SK-N-SH treated with all-trans-retinoic acid at 6 μM for 48 hours (cell line): ENCODE measurements around the gene TFF3.

Source experiments
- ATAC-seq: fragments of 200-7000 bp; cut with Tn5 transposase; 3 replicates; pipeline ENCODE4 v1.9.1; 2020; ENCODE audit warnings: mild to moderate bottlenecking, moderate library complexity
- ARNTL ChIP-seq: fragments of 450-650 bp; formaldehyde crosslinking; IDR thresholded peaks from 2 replicates; pipeline ENCODE4 v1.5.0; 2020; ENCODE audit warnings: low read depth, mild to moderate bottlenecking, moderate library complexity, borderline replicate concordance
- BACH2 ChIP-seq: fragments of 250-450 bp; sonication (Bioruptor Pico); IDR thresholded peaks from 2 replicates; pipeline ENCODE4 v1.9.0; 2021; ENCODE audit warnings: mild to moderate bottlenecking, borderline replicate concordance
- CSDC2 ChIP-seq: fragments of 250-450 bp; sonication (Bioruptor Pico); IDR thresholded peaks from 2 replicates; pipeline ENCODE4 v1.5.0; 2020; ENCODE audit warnings: mild to moderate bottlenecking, moderate library complexity
- CSRNP3 ChIP-seq: fragments of 250-450 bp; sonication (Bioruptor Pico); IDR thresholded peaks from 2 replicates; pipeline ENCODE4 v1.5.1; 2021; ENCODE audit warnings: mild to moderate bottlenecking, moderate library complexity
- ESRRG ChIP-seq: fragments of 250-450 bp; sonication (Bioruptor Pico); IDR thresholded peaks from 2 replicates; pipeline ENCODE4 v1.6.1; 2021; ENCODE audit warnings: mild to moderate bottlenecking
- GLIS3 ChIP-seq: fragments of 250-450 bp; sonication (Bioruptor Pico); IDR thresholded peaks from 2 replicates; pipeline ENCODE4 v1.5.0; 2020; ENCODE audit warnings: mild to moderate bottlenecking, moderate library complexity
- ISL1 ChIP-seq: fragments of 250-450 bp; sonication (Bioruptor Pico); IDR thresholded peaks from 2 replicates; pipeline ENCODE4 v2.1.2; 2022; ENCODE audit warnings: mild to moderate bottlenecking, moderate library complexity
- PATZ1 ChIP-seq: fragments of 250-450 bp; sonication (Bioruptor Pico); IDR thresholded peaks from 2 replicates; pipeline ENCODE4 v1.8.0; 2020; ENCODE audit warnings: mild to moderate bottlenecking, moderate library complexity, borderline replicate concordance
- PPARA ChIP-seq: fragments of 250-450 bp; sonication (Bioruptor Pico); IDR thresholded peaks from 2 replicates; pipeline ENCODE4 v1.5.0; 2020; ENCODE audit warnings: mild to moderate bottlenecking, borderline replicate concordance
- RARB ChIP-seq: fragments of 250-450 bp; sonication (Bioruptor Pico); IDR thresholded peaks from 2 replicates; pipeline ENCODE4 v1.8.0; 2021; ENCODE audit warnings: mild to moderate bottlenecking, moderate library complexity
- SNAI2 ChIP-seq: fragments of 250-450 bp; sonication (Bioruptor Pico); IDR thresholded peaks from 2 replicates; pipeline ENCODE4 v1.5.0; 2020; ENCODE audit warnings: mild to moderate bottlenecking, moderate library complexity
- TCF4 ChIP-seq: fragments of 250-450 bp; sonication (Bioruptor Pico); IDR thresholded peaks from 2 replicates; pipeline ENCODE4 v1.8.0; 2021; ENCODE audit warnings: mild to moderate bottlenecking, moderate library complexity, borderline replicate concordance
- ZC3H10 ChIP-seq: fragments of 250-450 bp; sonication (Bioruptor Pico); IDR thresholded peaks from 2 replicates; pipeline ENCODE4 v1.5.1; 2021; ENCODE audit warnings: mild to moderate bottlenecking, moderate library complexity
- ZFP3 ChIP-seq: fragments of 250-450 bp; sonication (Bioruptor Pico); IDR thresholded peaks from 2 replicates; pipeline ENCODE4 v1.5.0; 2020; ENCODE audit warnings: mild to moderate bottlenecking, moderate library complexity
- ZFP30 ChIP-seq: fragments of 450-650 bp; formaldehyde crosslinking; IDR thresholded peaks from 2 replicates; pipeline ENCODE4 v1.5.0; 2022; ENCODE audit warnings: mild to moderate bottlenecking, moderate library complexity
- ZNF565 ChIP-seq: fragments of 450-650 bp; formaldehyde crosslinking; conservative IDR thresholded peaks from 2 replicates; pipeline ENCODE4 v1.5.0; 2020; ENCODE audit warnings: low read depth, mild to moderate bottlenecking, moderate library complexity
- ZNF70 ChIP-seq: fragments of 450-650 bp; formaldehyde crosslinking; IDR thresholded peaks from 2 replicates; pipeline ENCODE4 v1.5.0; 2020; ENCODE audit warnings: mild to moderate bottlenecking, moderate library complexity
- ZNF8 ChIP-seq: fragments of 450-650 bp; formaldehyde crosslinking; IDR thresholded peaks from 2 replicates; pipeline ENCODE4 v1.5.0; 2020; ENCODE audit warnings: mild to moderate bottlenecking, moderate library complexity
- TF ChIP-seq, protein P1 (sequence below): fragments of 250-450 bp; sonication (Bioruptor Pico); IDR thresholded peaks from 2 replicates; pipeline ENCODE4 v1.5.1; 2020; ENCODE audit warnings: low read depth, mild to moderate bottlenecking, moderate library complexity
- TF ChIP-seq, protein P2 (sequence below): fragments of 250-450 bp; sonication (Bioruptor Pico); IDR thresholded peaks from 2 replicates; pipeline ENCODE4 v1.5.0; 2020; ENCODE audit warnings: mild to moderate bottlenecking, moderate library complexity

TFF3 gene

DNA sequence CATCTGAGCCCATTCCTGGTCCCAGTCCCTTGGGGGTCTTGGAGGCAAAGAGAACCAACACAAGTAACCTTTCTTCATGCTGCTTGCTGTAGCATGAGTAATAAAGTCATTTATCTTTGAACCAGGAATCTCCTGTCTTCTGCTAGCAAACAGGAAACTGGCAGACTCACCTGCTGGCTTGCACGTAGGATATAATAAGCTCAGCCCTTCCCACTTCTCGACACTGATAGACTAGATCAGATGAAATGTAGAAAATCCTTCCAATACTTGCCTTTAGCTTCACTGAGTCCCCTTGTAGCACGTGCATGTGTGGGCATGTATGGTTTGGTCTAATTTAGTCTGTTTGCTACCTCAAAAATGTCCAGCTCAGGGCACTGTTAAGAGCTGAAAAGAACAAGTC lies 42.1 kb upstream of the TFF3 start:
- ATAC-seq: no peak

DNA sequence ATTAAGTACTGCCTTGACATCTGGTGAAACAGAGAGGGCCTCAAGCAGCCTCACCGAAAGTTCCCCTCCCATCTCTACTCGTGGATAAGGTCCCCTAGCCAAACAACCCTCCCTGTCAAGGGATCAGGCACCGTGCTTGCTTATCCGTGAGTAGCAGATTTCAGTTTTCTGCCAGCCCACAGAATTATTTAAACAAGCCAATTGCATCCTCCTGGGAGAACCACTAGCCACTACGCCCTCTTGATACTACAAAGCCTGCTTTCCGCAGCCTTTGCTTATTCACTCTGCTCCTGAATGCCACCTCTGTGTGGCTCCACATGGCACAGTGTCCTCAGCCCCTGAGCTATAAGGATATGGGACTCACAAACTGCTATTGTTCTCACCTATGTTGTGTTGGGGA lies 41.4 kb upstream of the TFF3 start:
- TF ChIP-seq BACH2 (CRISPR knock-in tag): no peak
- no peak for TF ChIP-seq ZFP3 (CRISPR knock-in tag)
- no peak for TF ChIP-seq SNAI2
- TF ChIP-seq ZNF8 (CRISPR knock-in tag): no peak
- no peak for TF ChIP-seq PPARA (CRISPR knock-in tag)
- no peak for TF ChIP-seq GLIS3
- TF ChIP-seq PATZ1: no peak
- TF ChIP-seq ESRRG (CRISPR knock-in tag): no peak
- TF ChIP-seq, protein P1, sequence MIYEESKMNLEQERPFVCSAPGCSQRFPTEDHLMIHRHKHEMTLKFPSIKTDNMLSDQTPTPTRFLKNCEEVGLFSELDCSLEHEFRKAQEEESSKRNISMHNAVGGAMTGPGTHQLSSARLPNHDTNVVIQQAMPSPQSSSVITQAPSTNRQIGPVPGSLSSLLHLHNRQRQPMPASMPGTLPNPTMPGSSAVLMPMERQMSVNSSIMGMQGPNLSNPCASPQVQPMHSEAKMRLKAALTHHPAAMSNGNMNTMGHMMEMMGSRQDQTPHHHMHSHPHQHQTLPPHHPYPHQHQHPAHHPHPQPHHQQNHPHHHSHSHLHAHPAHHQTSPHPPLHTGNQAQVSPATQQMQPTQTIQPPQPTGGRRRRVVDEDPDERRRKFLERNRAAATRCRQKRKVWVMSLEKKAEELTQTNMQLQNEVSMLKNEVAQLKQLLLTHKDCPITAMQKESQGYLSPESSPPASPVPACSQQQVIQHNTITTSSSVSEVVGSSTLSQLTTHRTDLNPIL (CRISPR knock-in tag): no peak
- TF ChIP-seq RARB (CRISPR knock-in tag): no peak
- ATAC-seq: no peak

More for the DNA sequence above, 42.1 kb upstream of the TFF3 start:
- TF ChIP-seq ARNTL (CRISPR knock-in tag) (no peak), ZNF565 (CRISPR knock-in tag) (no peak), ZC3H10 (CRISPR knock-in tag) (no peak), GLIS3 (no peak), TCF4 (no peak), CSRNP3 (CRISPR knock-in tag) (no peak)

DNA sequence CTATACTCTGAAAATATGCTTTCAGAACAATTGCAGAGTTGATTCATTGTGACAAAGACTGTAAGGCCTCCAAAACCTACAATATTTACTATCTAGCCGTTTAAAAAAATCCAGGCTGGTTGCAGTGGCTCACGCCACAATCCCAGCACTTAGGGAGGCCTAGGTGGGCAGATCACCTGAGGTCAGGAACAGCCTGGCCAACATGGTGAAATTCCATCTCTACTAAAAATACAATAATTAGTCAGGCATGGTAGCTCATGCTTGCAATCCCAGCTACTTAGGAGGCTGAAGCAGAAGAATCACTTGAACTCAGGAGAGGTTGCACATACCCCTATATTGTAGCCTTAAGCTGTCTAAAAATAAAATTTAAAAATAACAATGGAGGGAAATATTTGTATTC lies 40.8 kb upstream of the TFF3 start:
- ATAC-seq: no peak
- TF ChIP-seq RARB (CRISPR knock-in tag) (no peak), BACH2 (CRISPR knock-in tag) (no peak), ZNF70 (no peak), CSDC2 (no peak)

GRCh38 chr21:42353623-42354022 lies 38.4 kb upstream of the TFF3 start:
- TF ChIP-seq ZNF70 (no peak), ZFP30 (no peak), CSDC2 (no peak), ZFP3 (CRISPR knock-in tag) (no peak), CSRNP3 (CRISPR knock-in tag) (no peak), ARNTL (CRISPR knock-in tag) (no peak), ZNF565 (CRISPR knock-in tag) (no peak), SNAI2 (no peak), TCF4 (no peak), ESRRG (CRISPR knock-in tag) (no peak), ZNF8 (CRISPR knock-in tag) (no peak), RARB (CRISPR knock-in tag) (no peak), PATZ1 (no peak), PPARA (CRISPR knock-in tag) (no peak), ISL1 (no peak)
- TF ChIP-seq, protein P2, sequence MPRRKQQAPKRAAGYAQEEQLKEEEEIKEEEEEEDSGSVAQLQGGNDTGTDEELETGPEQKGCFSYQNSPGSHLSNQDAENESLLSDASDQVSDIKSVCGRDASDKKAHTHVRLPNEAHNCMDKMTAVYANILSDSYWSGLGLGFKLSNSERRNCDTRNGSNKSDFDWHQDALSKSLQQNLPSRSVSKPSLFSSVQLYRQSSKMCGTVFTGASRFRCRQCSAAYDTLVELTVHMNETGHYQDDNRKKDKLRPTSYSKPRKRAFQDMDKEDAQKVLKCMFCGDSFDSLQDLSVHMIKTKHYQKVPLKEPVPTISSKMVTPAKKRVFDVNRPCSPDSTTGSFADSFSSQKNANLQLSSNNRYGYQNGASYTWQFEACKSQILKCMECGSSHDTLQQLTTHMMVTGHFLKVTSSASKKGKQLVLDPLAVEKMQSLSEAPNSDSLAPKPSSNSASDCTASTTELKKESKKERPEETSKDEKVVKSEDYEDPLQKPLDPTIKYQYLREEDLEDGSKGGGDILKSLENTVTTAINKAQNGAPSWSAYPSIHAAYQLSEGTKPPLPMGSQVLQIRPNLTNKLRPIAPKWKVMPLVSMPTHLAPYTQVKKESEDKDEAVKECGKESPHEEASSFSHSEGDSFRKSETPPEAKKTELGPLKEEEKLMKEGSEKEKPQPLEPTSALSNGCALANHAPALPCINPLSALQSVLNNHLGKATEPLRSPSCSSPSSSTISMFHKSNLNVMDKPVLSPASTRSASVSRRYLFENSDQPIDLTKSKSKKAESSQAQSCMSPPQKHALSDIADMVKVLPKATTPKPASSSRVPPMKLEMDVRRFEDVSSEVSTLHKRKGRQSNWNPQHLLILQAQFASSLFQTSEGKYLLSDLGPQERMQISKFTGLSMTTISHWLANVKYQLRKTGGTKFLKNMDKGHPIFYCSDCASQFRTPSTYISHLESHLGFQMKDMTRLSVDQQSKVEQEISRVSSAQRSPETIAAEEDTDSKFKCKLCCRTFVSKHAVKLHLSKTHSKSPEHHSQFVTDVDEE (CRISPR knock-in tag): no peak
- TF ChIP-seq, protein P1 (CRISPR knock-in tag): no peak
- ATAC-seq: no peak
